HG03439 (cell line): Measurements from ENCODE around the gene ZBTB17.

ENCODE experiments used
- ATAC-seq: cut with Tn5 transposase; IDR thresholded peaks from one replicate; pipeline ENCODE4 v1.9.1; 2021; ENCODE audit warnings: mild to moderate bottlenecking, moderate library complexity; ENCODE audit not compliant: unreplicated experiment

Gene ZBTB17

DNA sequence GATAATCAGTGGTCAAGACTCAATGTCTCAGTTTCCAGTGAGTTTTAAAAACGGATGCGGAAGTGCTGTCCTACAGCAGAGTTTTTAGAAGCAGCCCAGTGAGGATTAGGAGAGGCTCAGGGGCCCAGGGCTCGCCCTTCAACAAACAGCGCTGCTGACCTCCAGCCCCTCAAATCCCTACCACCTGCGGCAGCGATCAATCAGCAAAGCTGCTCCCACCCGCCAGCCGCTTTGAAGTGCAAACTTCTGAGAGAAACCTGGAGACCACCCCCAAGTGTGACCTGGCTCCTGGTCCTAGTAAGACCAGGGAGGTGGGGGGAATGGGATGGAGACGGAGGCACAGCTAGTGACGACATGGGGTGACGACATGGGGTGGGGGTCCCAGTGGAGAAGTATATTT, 14.4 kb downstream of the ZBTB17 start:
- no peak for ATAC-seq

DNA sequence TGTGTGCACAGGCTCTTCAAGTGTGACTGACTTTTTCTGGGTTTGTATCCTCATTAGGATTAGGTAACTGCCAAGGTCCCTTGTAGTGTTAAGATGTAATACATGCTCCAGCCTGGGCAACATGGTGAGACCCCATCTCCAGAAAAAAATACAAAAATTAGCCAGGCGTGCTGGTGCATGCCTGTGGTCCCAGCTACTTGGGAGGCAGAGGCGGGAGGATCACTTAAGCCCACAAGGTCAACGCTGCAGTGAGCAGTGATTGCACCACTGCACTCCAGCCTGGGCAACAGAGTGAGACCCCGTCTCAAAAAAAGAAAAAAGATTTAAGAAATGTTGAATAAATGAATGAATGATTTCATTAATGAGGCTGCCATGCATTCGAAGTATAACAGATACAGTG, 15.1 kb downstream of the ZBTB17 start:
- no peak for ATAC-seq

DNA sequence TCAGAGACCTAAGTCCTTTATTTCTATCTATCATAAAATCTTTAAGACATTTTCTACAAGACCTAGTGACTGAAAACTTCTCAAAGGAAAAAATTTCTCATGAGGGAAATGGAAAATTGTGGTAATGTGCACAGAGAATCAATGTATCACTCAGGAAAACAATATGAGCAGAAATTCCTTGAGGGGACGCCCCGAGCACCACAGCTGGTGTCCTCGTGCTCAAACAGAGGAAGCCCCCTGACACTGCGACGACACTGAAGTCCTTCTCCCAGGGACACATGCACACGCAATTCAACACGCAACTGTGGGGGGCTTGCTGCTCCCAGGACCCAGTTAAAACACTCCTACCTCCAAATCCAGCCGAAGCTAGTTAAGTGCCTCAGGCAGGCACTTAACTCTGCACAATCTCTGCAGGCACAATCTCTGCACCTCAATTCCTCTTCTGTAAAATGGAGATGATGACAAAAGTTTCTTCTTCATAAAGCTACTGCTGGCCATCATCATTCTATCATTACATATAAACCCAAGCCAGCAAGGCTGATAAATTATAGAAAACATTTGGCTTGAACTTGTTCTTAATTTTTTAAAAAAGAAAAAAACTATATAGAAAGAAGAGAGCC, 16.0 kb downstream of the ZBTB17 start:
- no peak for ATAC-seq

DNA sequence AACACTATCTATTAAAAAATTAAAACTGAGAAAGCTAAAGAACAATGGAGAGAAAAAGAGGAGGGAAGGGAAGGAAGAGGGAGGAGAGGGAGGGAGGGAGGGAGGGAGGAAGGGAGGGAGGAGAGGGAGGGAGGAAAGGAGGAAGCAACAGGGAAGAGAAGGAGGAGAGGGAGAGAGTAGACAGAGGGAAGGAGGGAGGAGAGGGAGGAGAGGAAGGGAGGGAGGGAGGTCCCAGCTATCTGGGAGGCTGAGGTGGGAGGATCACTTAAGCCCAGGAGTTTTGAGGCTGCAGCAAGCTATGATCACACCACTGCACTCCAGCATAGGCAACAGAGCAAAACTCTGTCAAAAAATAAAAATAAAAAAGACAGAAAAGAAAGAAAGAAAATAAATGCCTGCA, 16.5 kb downstream of the ZBTB17 start:
- no peak for ATAC-seq

DNA sequence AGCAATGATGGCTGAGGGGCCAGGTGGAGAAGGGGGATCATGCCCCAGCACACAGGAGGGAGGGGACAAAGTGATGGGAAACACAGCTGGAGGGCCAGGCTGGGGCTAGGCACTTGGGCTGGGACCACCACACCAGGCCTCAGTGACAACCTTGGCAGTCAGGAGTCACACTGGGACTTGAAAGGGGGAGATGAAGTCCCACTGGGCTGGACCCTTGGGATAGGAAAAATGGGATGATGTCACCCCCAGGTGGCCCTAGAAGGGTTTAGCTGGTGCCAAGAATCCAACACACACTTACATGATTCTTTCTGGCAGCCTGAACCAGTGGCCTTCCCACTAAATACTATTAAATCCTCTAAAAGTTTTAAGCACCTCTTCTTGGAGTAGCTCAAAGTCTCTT, 17.1 kb downstream of the ZBTB17 start:
- ATAC-seq: no peak

DNA sequence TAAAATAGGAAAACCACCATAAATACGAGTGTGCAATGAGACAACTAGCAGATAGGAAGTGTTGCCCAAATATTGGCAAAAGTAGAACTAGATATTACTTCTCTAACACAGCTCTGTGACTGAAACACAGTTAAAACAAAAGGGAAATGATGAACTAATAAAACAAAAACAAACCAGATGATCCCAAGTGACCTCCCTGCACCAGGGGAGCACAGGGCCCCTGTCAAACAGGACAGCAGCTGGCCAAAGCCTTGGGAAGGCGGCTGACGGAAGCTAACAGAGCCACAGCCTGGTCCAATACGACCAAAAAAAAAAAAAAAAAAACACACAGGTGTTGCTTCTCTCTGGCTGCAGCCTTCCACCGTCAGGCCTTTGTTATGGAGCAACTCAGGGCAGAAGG, 17.8 kb downstream of the ZBTB17 start:
- no peak for ATAC-seq

DNA sequence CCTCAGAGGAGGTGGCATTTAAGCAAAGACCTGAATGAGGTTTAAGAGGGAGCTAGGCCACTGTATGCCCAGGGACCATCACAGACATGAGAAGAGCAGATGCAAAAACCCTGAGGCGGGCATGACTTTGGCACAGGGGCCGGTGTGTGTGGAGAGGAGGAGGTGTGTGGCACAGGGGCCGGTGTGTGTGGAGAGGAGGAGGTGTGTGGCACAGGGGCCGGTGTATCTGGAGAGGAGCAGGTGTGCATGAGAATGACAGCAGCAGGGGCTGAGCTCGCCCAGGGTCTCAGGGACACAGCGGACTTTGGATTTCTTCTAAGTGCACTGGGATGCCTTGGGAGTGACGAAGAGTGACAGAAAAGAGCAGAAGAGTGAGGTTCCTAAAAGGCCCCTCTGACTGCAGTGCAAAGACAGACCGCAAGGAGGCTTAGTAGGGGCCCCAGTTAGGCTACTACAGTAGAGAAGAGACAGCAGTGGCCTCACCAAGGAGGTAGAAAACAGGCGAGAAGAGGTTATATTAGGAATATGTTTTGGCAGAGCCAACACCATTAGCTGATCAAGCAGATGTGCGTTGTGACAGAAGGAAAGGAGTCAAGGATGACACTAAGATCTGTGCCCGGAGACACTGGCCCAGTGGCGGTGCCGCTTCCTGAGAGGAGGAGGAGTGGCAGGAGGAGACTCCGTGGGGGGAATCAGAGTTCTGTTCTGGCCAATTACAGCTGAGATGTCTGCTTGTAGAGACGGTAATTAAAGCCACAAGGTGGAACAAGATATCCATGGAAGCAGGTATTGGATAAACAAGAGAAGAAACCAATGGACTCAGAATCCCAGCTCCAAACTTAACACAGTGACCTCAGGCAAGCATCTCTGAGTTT, 18.4 kb downstream of the ZBTB17 start:
- ATAC-seq: no peak

DNA sequence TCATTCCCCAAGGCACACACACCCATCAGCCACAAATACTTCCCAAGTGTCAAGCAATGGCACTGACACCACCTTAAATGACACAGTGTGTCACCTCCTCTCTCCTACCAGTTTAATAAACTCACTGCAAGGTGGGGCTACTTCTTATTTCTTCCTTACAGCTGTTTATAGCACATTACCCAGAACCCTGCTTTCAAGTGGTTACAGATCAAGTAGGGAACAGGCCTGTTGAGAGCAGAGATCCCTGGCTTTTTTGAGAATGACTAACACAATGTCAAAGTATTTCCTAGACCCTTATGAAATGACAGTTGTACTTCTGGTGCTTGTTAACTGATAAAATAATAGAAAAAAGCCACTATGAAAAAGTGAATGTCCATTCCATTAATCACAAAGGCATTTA, 19.8 kb downstream of the ZBTB17 start:
- no peak for ATAC-seq

DNA sequence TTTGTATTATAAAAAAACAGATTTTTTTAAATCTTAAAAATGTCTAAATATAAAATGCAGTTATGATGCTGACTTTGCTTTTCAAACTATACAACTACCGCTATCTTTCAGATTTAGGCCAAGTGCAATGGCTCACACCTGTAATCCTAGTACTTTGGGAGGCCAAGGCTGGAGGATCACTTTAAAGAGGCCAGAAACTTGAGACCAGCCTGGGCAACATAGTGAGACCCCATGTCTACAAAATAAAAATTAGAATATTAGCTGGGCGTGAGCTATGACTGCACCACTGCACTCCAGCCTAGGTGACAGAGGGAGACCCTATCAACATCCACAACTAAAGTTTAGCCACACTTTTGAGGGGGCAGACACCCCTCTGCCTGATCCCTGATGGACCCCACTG, 20.3 kb downstream of the ZBTB17 start:
- no peak for ATAC-seq

DNA sequence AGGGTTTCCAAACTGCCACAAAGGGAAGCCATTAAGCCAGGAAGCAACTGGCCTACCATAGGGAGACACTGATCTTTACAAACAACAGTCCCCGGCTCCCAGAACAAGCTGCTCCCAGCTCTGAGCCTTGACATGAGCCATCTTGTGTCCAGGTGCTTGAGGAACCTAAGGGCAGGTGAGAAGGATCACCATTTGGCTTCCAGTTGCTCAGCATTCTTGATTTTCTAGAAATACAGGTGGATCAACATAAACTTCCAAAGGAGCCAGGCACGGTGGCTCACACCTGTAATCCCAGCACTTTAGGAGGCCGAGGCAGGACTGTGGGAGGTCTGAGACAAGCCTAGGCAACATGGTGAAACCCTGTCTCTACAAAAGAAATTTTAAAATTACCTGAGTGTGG, 21.6 kb downstream of the ZBTB17 start:
- no peak for ATAC-seq

DNA sequence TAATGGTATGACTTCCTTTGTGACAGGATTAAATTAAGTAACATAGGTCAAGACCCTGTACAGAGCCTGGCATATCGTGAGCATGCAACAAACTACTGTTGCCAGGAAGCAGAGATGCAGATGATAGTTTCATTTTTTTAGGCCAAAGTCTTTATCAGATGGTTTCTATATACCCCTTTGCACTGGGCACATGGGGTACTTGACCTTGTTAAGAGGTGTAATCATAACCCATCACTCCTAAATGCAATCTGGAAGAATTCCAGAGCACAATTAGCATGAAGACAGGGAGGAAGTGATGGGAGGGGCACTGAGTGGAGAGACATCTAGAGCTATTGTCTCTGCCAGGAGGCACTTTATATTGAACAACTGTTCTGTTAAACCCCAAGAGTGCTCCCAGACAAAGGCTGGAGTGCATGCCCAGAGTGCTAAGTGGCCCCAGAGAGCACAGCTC, 22.1 kb downstream of the ZBTB17 start:
- ATAC-seq: no peak

DNA sequence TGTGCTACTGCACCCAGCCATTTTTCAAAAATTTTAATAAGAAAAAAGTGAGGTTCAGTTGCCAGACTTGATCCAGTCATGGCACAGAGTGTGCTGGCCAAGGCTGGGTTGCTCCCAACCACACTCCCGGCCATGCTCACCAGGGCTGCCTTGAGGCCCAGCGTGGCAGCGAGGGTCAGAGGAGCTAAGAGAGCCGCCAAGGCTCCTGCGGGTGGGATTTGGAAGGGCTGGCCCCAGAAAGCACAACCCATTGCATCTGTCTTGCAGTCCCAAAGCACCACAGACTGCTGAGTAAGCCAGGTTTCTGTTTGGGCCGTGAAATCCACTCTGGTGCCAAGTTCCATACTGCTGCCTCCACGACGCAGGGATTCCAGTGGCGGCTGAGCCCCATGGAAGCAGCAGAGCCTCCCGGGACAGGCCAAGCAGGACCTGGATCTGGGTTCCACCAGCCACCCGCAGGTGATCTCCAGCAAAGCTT, 22.6 kb downstream of the ZBTB17 start:
- ATAC-seq: no peak

DNA sequence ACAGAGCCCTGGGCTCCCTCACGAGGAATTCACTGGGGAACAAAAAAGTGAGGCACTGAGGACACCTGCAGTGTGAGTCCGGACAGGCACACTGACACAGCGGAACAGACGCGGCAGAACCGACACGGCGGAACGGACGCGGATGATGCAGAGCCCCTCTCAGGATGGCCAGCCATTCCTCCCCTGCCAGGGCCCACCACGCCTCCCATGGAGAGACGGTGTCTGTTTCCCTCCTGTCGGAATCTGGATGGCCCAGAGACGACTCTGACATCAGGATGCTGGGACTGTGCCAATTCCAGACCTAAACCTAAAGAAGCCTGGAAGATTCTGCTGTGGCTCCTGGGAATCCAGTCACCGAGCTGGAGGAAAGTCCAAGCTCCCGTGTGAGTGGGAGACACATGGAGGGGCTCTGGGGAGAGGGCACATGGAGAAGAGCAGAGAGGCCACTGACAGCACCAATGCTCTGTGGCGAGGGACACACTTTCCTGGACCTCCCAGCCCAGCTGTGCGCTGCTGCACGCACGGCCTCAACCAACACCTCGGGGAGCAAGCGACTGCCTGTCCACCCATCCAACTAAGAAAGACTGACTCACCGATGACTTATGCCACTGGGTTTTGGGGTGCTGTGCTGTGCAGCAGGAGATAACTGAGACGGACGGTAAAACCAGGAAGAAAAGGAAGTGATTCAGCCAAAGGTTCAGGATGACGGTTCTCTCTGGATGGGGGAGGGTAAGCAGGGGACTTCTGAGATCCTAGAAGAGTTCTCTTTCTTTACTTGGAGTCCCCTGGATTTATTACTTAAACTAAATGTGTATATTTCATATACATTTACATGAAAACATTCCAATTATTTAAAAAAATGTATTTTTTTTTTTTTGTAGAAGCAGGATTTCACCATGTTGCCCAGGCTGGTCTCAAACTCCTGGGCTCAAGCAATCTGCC, 23.3 kb downstream of the ZBTB17 start:
- no peak for ATAC-seq

DNA sequence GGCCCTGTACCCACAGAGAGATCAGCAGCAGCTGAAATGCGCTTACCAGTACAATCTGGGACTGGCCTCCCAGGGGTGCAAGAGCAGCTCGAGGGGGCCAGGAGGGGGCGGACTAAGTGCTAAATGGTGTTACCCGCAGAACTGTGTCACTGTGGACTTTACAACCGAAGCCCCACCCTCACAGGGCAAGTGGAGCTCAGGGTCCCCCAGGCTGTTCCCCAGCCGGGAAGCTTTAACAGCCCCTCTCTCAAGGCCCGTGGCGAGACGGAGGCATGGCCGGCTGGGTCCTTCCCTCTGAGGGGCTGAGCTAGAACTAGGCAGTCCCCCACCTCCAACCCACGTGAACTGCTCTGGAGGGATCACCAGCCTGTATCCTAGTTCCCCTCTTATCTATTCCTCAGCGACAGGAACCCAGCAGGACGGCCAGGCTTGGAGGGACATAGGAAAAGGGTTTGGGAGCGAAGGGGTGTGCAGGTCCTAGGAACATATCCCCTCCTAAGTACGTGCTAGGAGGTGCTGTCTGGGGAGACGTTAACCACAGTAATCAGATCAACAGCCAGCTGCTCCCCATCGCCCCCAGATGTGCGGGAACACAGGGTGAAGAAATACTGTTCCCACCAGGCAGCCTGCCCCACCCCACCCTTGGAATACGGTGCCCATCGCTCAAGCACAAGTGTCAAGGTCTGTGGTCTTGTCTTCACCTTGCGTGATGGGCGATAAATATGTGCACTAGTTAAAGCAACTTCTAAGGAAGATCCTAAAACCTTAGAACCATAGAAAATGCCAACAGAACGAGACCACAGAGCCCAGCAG, 24.4 kb downstream of the ZBTB17 start:
- no peak for ATAC-seq

DNA sequence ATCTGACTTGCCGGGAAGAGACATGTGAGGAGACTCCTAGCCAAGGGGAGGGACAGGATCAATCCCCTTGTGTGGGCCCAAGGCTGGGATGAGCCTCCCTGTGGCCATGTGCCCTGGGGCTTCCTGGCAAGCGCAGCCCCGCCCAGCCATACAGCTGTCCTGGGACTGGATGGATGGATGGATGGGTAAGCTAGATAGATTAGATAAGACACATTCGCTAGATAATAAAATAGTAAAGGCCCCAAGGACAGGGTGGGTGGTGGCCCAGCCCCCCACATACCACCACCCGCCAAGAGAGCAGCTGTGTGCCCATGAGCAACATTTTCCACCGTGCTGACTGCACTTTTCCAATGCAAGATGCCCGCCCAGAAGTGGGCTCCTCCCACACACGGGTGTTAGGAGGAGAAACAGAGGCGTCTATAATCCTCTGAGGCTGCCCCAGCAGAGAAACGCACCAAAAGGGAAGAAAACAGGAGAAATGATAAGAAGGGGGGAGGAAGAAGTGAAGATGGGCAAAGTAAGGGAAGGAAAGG, 25.1 kb downstream of the ZBTB17 start:
- no peak for ATAC-seq

DNA sequence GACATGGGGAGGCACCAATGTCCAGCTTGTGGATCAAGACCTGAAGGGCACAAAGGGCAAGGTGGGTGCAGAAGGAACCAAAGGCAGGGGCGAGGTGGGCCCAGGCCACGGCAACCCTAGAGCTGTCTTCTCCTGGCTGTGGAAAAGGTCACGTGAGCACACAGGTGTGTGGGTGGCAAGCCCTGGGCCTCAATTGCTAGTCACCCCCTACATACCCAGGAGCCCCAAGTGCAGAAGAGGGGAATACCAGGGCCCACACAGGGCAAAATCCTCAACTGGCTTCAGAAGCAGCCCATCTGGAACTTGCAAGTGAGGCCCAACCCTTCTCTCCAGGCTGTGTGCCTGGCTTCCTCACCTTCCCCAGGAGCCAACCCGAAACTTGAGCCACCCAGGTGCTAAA, 25.6 kb downstream of the ZBTB17 start:
- peak; percentile 4 for ATAC-seq

DNA sequence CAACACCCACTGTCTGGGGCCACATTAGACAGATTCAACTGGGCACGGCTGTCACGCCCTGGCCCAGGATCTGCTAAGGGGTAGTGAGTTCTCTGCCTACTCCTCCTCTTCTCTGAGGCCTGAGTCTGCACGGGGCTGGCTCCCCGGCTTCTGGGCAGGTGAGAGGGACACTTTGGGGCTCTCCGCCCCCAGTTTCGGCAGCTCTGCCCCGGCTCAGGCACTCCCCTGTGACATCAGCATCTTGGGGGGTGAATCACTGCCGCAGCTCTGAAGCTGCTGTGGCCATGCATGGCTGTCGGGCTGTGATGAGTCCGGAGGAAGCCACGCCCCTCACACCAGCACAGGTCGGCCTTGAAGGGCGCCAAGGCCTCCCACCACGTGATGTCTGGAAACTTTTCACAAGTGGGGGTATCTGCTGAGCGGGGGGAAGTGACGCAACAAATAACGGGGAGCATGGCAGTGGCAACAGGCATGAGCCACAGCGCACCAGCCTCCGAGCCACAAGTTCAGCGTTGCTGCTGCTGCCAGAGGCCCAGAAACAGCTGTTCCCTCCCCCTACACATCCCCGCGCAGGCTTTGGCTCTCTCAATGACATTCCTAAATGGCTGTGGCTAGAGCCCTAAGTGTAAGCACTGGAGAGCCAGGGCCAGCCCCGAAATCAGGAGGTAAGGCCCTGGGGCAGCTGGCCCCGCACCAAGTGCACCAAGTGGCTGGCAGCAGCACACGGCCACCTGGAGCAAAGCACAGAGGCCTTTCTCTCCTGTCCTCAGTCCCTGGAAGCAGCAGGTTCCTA, 26.3 kb downstream of the ZBTB17 start:
- ATAC-seq: peak; percentile 72

DNA sequence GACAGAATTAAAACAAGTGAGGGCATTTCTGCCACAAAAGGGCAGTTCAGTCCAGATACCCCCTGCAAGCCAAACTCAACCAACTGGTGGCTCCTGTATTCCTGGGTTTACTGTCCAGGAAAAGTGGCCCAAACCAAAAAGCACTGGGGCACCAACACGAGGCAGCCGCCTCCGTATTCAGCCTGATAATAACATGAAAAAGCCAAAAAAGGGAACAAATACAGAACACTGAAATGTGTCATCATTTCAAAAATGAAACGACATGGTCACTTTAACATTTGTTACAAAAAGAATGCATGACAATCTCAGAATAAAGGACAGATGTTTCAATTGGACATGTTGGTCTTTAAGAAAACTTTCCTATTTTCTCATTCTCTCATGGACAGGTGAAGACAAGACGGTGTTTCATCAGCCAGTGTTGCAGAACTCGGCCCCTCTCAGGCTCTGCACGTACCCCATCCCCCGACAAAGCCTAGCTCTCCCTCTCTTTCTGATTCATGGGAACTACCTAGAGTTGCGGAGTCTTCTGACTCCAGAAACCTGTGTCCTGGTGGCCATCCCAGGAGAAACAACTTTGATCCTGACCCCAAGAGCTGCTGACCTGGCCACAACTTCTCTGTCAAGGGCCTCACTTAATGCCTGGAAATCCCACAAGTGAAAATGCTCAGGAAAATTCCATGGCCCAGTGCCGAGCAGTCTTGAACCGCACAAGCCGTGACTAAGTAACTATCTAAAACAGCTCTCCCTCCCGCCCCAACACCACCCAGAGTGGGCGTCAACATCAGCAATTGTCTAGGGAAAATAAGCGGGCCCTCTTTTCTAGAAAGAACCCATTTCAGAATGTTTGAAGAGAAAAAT, 27.1 kb downstream of the ZBTB17 start:
- peak; percentile 4 for ATAC-seq
